Cardiac muscle cell (in vitro differentiated cells and primary cell): Measurements from ENCODE around the gene MAPK10. TPM values are rescaled to one million over a fixed set of nuclear protein-coding genes. Genes with fewer than 3 reads are reported as not detected.
"Not testable (repeated sequence)": the region's sequence is repeated elsewhere in the genome, so short reads cannot be mapped to it uniquely, and the experiment has no call there.

Experiments used
- DNase-seq, 2 donors: peaks; one replicate each; pipeline versions ENCODE4 v3.0.0 to v3.0.0-alpha.2; 2010 to 2017; ENCODE audit warnings: low read depth in 1 of 2, low spot score in 1 of 2
- H3K27ac ChIP-seq: fragments of 200-600 bp; sonication (generic); 2 replicates; pipeline ENCODE4 v1.5.1; 2016
- H3K27me3 ChIP-seq: fragments of 200-600 bp; sonication (generic); 2 replicates; pipeline ENCODE4 v1.6.0; 2016; ENCODE audit warnings: control low read depth
- H3K36me3 ChIP-seq: fragments of 200-600 bp; sonication (generic); 2 replicates; pipeline ENCODE4 v1.5.1; 2016; ENCODE audit warnings: control low read depth
- H3K4me1 ChIP-seq: fragments of 200-600 bp; sonication (generic); 2 replicates; pipeline ENCODE4 v1.8.1; 2017; ENCODE audit warnings: low read depth, mild to moderate bottlenecking, mixed run types
- H3K4me3 ChIP-seq: fragments of 200-600 bp; sonication (generic); 2 replicates; pipeline ENCODE4 v1.5.1; 2016; ENCODE audit warnings: mild to moderate bottlenecking
- H3K9me3 ChIP-seq: fragments of 200-600 bp; sonication (generic); 2 replicates; pipeline ENCODE4 v1.5.1; 2017; ENCODE audit warnings: low read depth, mild to moderate bottlenecking, control low read depth
- CTCF ChIP-seq: IDR thresholded peaks from 2 replicates; pipeline ENCODE4 v1.5.1; 2012; ENCODE audit warnings: low read depth, mild to moderate bottlenecking, low read length
- polyA plus RNA-seq: library from polyadenylated mRNA; unstranded; fragments of >200 nt; fragmentation: Nextera tagmentation; extraction: Ambion mirVana; gene quantifications from 2 replicates; pipeline ENCODE4 v1.2.1, GENCODE V29; 2016
- total RNA-seq: library from RNA; depleted of rRNA; stranded (reverse); fragments of >200 nt; gene quantifications from 2 replicates; pipeline ENCODE4 v1.2.3, GENCODE V29; 2016

Gene MAPK10
- total and polyA plus RNA-seq, 2 experiments from 2014 or later = 13.9 to 22.8 TPM

- TF ChIP-seq CTCF = no peak
- Histone ChIP-seq H3K27me3 (no peaks in the 10 kb centered on the region), H3K4me3 (no peak overlapping the region), H3K36me3 (no peaks in the 10 kb centered on the region), H3K4me1 (no peaks in the 10 kb centered on the region), H3K27ac (no peak overlapping the region), H3K9me3 (no peaks in the 10 kb centered on the region)
- DNase-seq = no peak
These were observed 261.2 kb downstream of the MAPK10 start for GRCh38 chr4:86098691-86099090.

- DNase-seq = no peak
- no peak for TF ChIP-seq CTCF
These were observed 263.5 kb downstream of the MAPK10 start for GRCh38 chr4:86096373-86096772.

GRCh38 chr4:86092684-86093083 lies 267.2 kb downstream of the MAPK10 start:
- TF ChIP-seq CTCF = no peak
- Histone ChIP-seq H3K27ac (no peak overlapping the region), H3K27me3 (no peaks in the 10 kb centered on the region), H3K9me3 (no peaks in the 10 kb centered on the region), H3K4me3 (no peak overlapping the region), H3K36me3 (no peaks in the 10 kb centered on the region), H3K4me1 (no peaks in the 10 kb centered on the region)
- peak in 1 of 2 donors; percentile 79 for DNase-seq

More at GRCh38 chr4:86096373-86096772, 263.5 kb downstream of the MAPK10 start:
- Histone ChIP-seq H3K4me1 (no peaks in the 10 kb centered on the region), H3K4me3 (no peak overlapping the region), H3K36me3 (no peaks in the 10 kb centered on the region), H3K27ac (no peak overlapping the region), H3K9me3 (no peaks in the 10 kb centered on the region), H3K27me3 (no peaks in the 10 kb centered on the region)

GRCh38 chr4:86091201-86091600 lies 268.7 kb downstream of the MAPK10 start:
- no peaks in the 10 kb centered on the region for H3K36me3 ChIP-seq
- DNase-seq = no peak

GRCh38 chr4:86089781-86090323 lies 270.0 kb downstream of the MAPK10 start:
- Histone ChIP-seq H3K9me3 (no peaks in the 10 kb centered on the region), H3K27me3 (no peaks in the 10 kb centered on the region), H3K27ac (no peak overlapping the region), H3K4me3 (no peak overlapping the region), H3K36me3 (no peaks in the 10 kb centered on the region), H3K4me1 (no peaks in the 10 kb centered on the region)
- peak in 1 of 2 donors; percentile 14 for DNase-seq
- no peak for TF ChIP-seq CTCF

More at GRCh38 chr4:86091201-86091600, 268.7 kb downstream of the MAPK10 start:
- TF ChIP-seq CTCF = no peak
- H3K4me1 ChIP-seq = no peaks in the 10 kb centered on the region
- H3K27me3 ChIP-seq = no peaks in the 10 kb centered on the region
- no peak overlapping the region for H3K27ac ChIP-seq
- no peaks in the 10 kb centered on the region for H3K9me3 ChIP-seq
- no peak overlapping the region for H3K4me3 ChIP-seq

- Histone ChIP-seq H3K4me3 (no peak overlapping the region), H3K36me3 (no peaks in the 10 kb centered on the region), H3K27me3 (no peaks in the 10 kb centered on the region), H3K9me3 (no peaks in the 10 kb centered on the region), H3K27ac (no peak overlapping the region), H3K4me1 (no peaks in the 10 kb centered on the region)
- DNase-seq = no peak
- TF ChIP-seq CTCF = no peak
These were observed 270.8 kb downstream of the MAPK10 start for GRCh38 chr4:86089053-86089452.

GRCh38 chr4:86075796-86076195 lies 284.1 kb downstream of the MAPK10 start:
- H3K36me3 ChIP-seq, H3K4me1 ChIP-seq, H3K4me3 ChIP-seq, H3K27me3 ChIP-seq, DNase-seq, H3K9me3 ChIP-seq, H3K27ac ChIP-seq: not testable (repeated sequence)
